OCI-LY7 (cell line): ENCODE measurements around the gene PPID.

ENCODE experiments used
- CTCF ChIP-seq: fragments of 200-600 bp; sonication (generic); conservative IDR thresholded peaks from 2 replicates; pipeline ENCODE4 v1.5.1; 2014; ENCODE audit warnings: mild to moderate bottlenecking, antibody characterized with exemption, low read length, moderate library complexity, mixed read lengths
- EZH2phosphoT487 ChIP-seq: fragments of 200-600 bp; sonication (generic); IDR thresholded peaks from 2 replicates; pipeline ENCODE4 v1.6.1; 2018; ENCODE audit warnings: low read depth, borderline replicate concordance, mild to moderate bottlenecking, mixed run types, antibody characterized with exemption, low read length, moderate library complexity, mixed read lengths

- no peak for TF ChIP-seq CTCF
- TF ChIP-seq EZH2phosphoT487: no peak
Observed at GRCh38 chr4:158739600-158739999, 16.4 kb upstream of the PPID start.
